ENCODE results near the gene BMP5. TPM values are rescaled to one million over a fixed set of nuclear protein-coding genes. Genes with fewer than 3 reads are reported as not detected.

BMP5 gene
- total RNA-seq, 2 experiments from 2014 or later: not detected

DNA sequence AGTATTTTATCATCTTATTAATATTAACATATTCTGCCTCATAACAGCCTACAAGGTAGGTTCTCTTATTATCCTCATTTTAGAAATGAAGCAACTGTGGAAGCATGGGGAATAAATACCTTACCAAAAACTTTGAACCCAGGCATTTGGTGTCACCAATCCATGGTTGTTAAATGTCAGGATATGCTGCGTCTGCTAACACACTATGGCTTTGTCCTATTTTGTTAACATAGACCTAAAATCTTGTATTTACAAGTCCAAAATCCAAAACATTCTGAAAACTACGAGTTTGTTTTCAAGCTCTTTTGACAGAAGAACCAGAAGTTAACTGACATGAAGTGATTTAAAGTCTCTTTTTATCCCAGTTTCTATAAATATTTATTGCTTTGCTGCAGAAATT, 53.4 kb downstream of the BMP5 start:
- intact Hi-C loops (cut with DNase I, micrococcal nuclease): no loop called here
- DNase-seq: no peak
- H3K27ac Mint-ChIP-seq: no peak overlapping the region
- no peaks in the 10 kb centered on the region for H3K9me3 ChIP-seq (ENCODE audit: control insufficient read depth in 1 of 2, insufficient read depth in 1 of 2, low read length in 2 of 2)
- H3K27me3 Mint-ChIP-seq: no peaks in the 10 kb centered on the region
- no peak for ATAC-seq (ENCODE audit: poor library complexity)
- H3K36me3 Mint-ChIP-seq (ENCODE audit: low read depth): no peaks in the 10 kb centered on the region
- TF ChIP-seq, protein P1, sequence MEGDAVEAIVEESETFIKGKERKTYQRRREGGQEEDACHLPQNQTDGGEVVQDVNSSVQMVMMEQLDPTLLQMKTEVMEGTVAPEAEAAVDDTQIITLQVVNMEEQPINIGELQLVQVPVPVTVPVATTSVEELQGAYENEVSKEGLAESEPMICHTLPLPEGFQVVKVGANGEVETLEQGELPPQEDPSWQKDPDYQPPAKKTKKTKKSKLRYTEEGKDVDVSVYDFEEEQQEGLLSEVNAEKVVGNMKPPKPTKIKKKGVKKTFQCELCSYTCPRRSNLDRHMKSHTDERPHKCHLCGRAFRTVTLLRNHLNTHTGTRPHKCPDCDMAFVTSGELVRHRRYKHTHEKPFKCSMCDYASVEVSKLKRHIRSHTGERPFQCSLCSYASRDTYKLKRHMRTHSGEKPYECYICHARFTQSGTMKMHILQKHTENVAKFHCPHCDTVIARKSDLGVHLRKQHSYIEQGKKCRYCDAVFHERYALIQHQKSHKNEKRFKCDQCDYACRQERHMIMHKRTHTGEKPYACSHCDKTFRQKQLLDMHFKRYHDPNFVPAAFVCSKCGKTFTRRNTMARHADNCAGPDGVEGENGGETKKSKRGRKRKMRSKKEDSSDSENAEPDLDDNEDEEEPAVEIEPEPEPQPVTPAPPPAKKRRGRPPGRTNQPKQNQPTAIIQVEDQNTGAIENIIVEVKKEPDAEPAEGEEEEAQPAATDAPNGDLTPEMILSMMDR (IDR thresholded peaks at IDR 0.05): no peak
- no peaks in the 10 kb centered on the region for H3K4me1 ChIP-seq (ENCODE audit: insufficient read depth, low read length)
- H3K9me3 Mint-ChIP-seq: peaks cover 3% of the 10 kb centered on the region
- no peak overlapping the region for H3K4me3 ChIP-seq (ENCODE audit: low read length)
- H3K27me3 ChIP-seq (ENCODE audit: control insufficient read depth in 1 of 2, insufficient read depth in 2 of 2, low read length in 2 of 2): no peaks in the 10 kb centered on the region
- ChIA-PET POLR2A (no interaction called here), CTCF (no interaction called here)
- H3K27ac ChIP-seq (ENCODE audit: low read depth in 1 of 2, low read length in 2 of 2): no peak overlapping the region
- H3K4me3 Mint-ChIP-seq: no peak overlapping the region
- no peaks in the 10 kb centered on the region for H3K4me1 Mint-ChIP-seq (ENCODE audit: low read depth)
- H3K36me3 ChIP-seq (ENCODE audit: insufficient read depth, low read length): no peaks in the 10 kb centered on the region

DNA sequence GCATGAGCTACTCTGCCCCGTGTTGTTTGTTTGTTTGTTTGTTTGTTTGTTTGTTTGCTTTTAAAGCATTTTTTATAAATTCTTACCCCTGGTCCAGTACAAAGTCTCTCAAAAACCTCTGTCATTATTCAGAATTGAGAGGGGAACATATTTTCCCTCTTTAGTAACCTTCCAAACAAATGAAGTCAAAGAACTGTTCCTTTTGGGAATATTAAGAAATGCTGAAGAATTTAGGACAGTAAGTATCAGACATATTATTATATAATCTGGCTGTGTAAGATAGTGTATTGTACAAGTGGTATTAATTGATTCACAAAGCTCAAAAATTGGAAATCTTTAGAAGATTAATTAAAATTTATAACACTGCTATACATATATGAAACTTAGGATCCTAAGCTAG, 54.7 kb downstream of the BMP5 start:
- no peak overlapping the region for H3K27ac Mint-ChIP-seq
- DNase-seq (no peak), ATAC-seq (ENCODE audit: poor library complexity) (no peak)
- Histone ChIP-seq H3K27me3 (ENCODE audit: control insufficient read depth in 1 of 2, insufficient read depth in 2 of 2, low read length in 2 of 2) (no peaks in the 10 kb centered on the region), H3K36me3 (ENCODE audit: insufficient read depth, low read length) (no peaks in the 10 kb centered on the region), H3K27ac (ENCODE audit: low read depth in 1 of 2, low read length in 2 of 2) (no peak overlapping the region), H3K9me3 (ENCODE audit: control insufficient read depth in 1 of 2, insufficient read depth in 1 of 2, low read length in 2 of 2) (no peaks in the 10 kb centered on the region), H3K4me3 (ENCODE audit: low read length) (no peak overlapping the region), H3K4me1 (ENCODE audit: insufficient read depth, low read length) (no peaks in the 10 kb centered on the region)
- TF ChIP-seq, protein P1 (IDR thresholded peaks at IDR 0.05): no peak
- H3K9me3 Mint-ChIP-seq: peaks cover 3% of the 10 kb centered on the region
- H3K4me3 Mint-ChIP-seq: no peak overlapping the region
- H3K27me3 Mint-ChIP-seq: no peaks in the 10 kb centered on the region
- ChIA-PET POLR2A (no interaction called here), CTCF (no interaction called here)
- intact Hi-C loops (cut with DNase I, micrococcal nuclease): no loop called here
- H3K4me1 Mint-ChIP-seq (ENCODE audit: low read depth): no peaks in the 10 kb centered on the region
- no peaks in the 10 kb centered on the region for H3K36me3 Mint-ChIP-seq (ENCODE audit: low read depth)

DNA sequence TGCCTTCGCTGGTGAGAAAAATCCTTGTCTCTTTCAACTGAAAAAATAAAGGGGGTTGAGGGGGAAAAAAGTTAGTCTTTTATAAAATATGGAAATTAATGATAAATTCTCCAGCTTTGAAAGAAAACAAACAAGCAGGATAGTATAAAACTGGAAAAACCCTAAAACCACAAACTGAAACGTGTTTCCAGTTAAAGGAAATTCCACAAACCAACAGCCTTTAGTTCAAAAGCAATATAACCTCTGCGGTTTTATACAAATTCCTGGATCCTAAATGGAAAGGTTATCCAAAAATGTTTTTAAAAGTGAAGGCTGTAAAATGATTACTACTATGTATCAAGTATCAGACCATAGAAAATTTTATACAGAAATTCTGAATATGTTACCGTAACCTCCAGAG, 55.6 kb downstream of the BMP5 start:
- DNase-seq (no peak), ATAC-seq (ENCODE audit: poor library complexity) (no peak)
- no peaks in the 10 kb centered on the region for H3K4me1 Mint-ChIP-seq (ENCODE audit: low read depth)
- H3K27ac ChIP-seq (ENCODE audit: low read depth in 1 of 2, low read length in 2 of 2): no peak overlapping the region
- H3K36me3 Mint-ChIP-seq (ENCODE audit: low read depth): no peaks in the 10 kb centered on the region
- H3K9me3 Mint-ChIP-seq: peaks cover 2% of the 10 kb centered on the region
- no peak overlapping the region for H3K27ac Mint-ChIP-seq
- ChIA-PET POLR2A (no interaction called here), CTCF (no interaction called here)
- H3K27me3 Mint-ChIP-seq: no peaks in the 10 kb centered on the region
- H3K4me3 ChIP-seq (ENCODE audit: low read length): no peak overlapping the region
- H3K36me3 ChIP-seq (ENCODE audit: insufficient read depth, low read length): no peaks in the 10 kb centered on the region
- intact Hi-C loops (cut with DNase I, micrococcal nuclease): no loop called here
- H3K9me3 ChIP-seq (ENCODE audit: control insufficient read depth in 1 of 2, insufficient read depth in 1 of 2, low read length in 2 of 2): no peaks in the 10 kb centered on the region
- no peaks in the 10 kb centered on the region for H3K4me1 ChIP-seq (ENCODE audit: insufficient read depth, low read length)
- TF ChIP-seq, protein P1 (IDR thresholded peaks at IDR 0.05): no peak
- H3K4me3 Mint-ChIP-seq: no peak overlapping the region
- no peaks in the 10 kb centered on the region for H3K27me3 ChIP-seq (ENCODE audit: control insufficient read depth in 1 of 2, insufficient read depth in 2 of 2, low read length in 2 of 2)

Data from CD4-positive, alpha-beta T cell (primary cell).